Mesendoderm (in vitro differentiated cells): ENCODE results near the gene ACTG1.

Experiments used
- DNase-seq: peaks from one replicate; pipeline ENCODE4 v3.0.0; 2013
- H2AK5ac ChIP-seq: 2 replicates; pipeline ENCODE4 v1.6.1; 2013; ENCODE audit warnings: low read length, inconsistent platforms
- H2BK120ac ChIP-seq: 2 replicates; pipeline ENCODE4 v1.6.1; 2013; ENCODE audit warnings: low read depth, mild to moderate bottlenecking, low read length, moderate library complexity, mixed read lengths
- H2BK15ac ChIP-seq: replicated peaks from 2 replicates; pipeline ENCODE4 v1.6.1; 2013; ENCODE audit warnings: low read depth, mild to moderate bottlenecking, moderate library complexity
- H2BK5ac ChIP-seq: 2 replicates; pipeline ENCODE4 v1.6.1; 2013; ENCODE audit warnings: low read length, inconsistent platforms
- H3K18ac ChIP-seq: 2 replicates; pipeline ENCODE4 v1.6.1; 2013; ENCODE audit warnings: mild to moderate bottlenecking, low read length, mixed read lengths
- H3K23ac ChIP-seq: one replicate; pipeline ENCODE4 v1.6.1; 2013; ENCODE audit warnings: low read length
- H3K27ac ChIP-seq: 2 replicates; pipeline ENCODE4 v1.5.1; 2013; ENCODE audit warnings: low read depth, mild to moderate bottlenecking, inconsistent platforms, low read length, moderate library complexity
- H3K27me3 ChIP-seq: 2 replicates; pipeline ENCODE4 v1.6.1; 2013; ENCODE audit warnings: low read length, control low read depth, mild to moderate bottlenecking, inconsistent platforms; ENCODE audit not compliant: insufficient read depth, poor library complexity
- H3K36me3 ChIP-seq: 2 replicates; pipeline ENCODE4 v1.6.1; 2013; ENCODE audit warnings: low read length, inconsistent platforms; ENCODE audit not compliant: control insufficient read depth, insufficient read depth
- H3K4ac ChIP-seq: one replicate; pipeline ENCODE4 v1.6.1; 2013; ENCODE audit warnings: low read depth, mild to moderate bottlenecking, low read length, moderate library complexity
- H3K4me1 ChIP-seq: 2 replicates; pipeline ENCODE4 v1.6.1; 2013; ENCODE audit warnings: low read depth, low read length, inconsistent platforms; ENCODE audit not compliant: control insufficient read depth
- H3K4me2 ChIP-seq: 2 replicates; pipeline ENCODE4 v1.6.1; 2013; ENCODE audit warnings: low read length
- H3K4me3 ChIP-seq: 2 replicates; pipeline ENCODE4 v1.5.1; 2013; ENCODE audit warnings: mild to moderate bottlenecking, low read length
- H3K56ac ChIP-seq: one replicate; pipeline ENCODE4 v1.6.1; 2013; ENCODE audit warnings: low read length
- H3K79me1 ChIP-seq: 2 replicates; pipeline ENCODE4 v1.6.1; 2013; ENCODE audit warnings: low read length, inconsistent platforms
- H3K79me2 ChIP-seq: 2 replicates; pipeline ENCODE4 v1.6.1; 2013; ENCODE audit warnings: mild to moderate bottlenecking, low read length; ENCODE audit not compliant: control insufficient read depth, insufficient read depth
- H3K9ac ChIP-seq: 2 replicates; pipeline ENCODE4 v1.6.1; 2013; ENCODE audit warnings: low read length, inconsistent platforms
- H4K5ac ChIP-seq: one replicate; pipeline ENCODE4 v1.6.1; 2013; ENCODE audit warnings: low read length
- H4K8ac ChIP-seq: one replicate; pipeline ENCODE4 v1.6.1; 2013; ENCODE audit warnings: low read depth, mild to moderate bottlenecking, control low read depth, low read length, moderate library complexity
- WGBS: extraction: QIAGEN DNeasy Blood & Tissue Kit; methylation state at CpG from one replicate; pipeline ENCODE4 v1.1.7; 2013; ENCODE audit warnings: low lambda C conversion rate, missing lambda C conversion rate; ENCODE audit not compliant: insufficient coverage; ENCODE audit errors: extremely low coverage; 5-methylcytosine and 5-hydroxymethylcytosine counted together

The ACTG1 gene

DNA sequence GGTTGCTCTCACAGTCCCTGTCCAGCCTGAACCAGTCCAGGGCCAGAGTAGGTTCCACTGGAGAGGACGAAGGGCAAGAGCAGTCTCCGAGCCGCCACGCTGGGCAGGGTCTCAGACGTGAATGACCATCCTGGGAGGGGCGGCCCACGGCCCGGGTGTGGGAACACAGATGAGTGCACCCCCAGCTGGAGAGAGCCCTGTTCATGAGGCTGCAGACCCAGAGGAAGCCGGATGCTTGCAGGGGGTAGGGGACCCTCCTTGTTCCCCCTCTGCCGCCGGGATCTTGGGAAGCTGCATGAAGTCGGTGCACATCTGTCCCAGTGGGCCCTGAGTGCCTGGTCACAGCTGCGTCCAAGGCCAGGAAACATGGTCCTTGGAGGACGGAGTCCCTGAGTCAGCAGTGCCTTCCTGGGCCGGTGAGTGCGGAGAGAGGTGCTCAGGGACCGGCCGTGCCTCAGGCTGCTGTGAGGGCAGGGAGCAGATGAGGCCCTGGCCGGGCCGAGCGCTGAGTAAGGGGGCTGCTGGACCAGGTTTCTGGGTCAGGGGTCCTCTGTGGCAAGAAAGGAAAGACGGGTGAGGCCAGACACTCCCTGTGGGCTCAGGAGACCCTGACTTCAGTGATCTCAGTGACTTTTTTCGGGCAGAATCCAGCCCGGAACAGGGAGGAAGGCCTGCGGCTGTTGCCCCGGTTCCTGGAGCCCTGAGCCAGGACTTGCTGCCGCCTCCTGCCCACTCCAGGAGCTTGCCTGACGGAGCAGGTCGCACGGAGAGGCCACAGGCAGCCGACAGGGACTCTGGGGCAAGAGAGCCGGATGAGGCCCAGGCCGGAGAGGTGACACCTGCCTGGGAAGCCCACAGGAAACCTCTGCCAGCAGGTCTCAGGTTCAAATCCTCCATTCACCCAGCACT, 45.8 kb downstream of the ACTG1 start:
- WGBS: no CpG with 5 or more reads among the region's 33 CpGs
- H3K36me3 ChIP-seq: no peaks in the 10 kb centered on the region

DNA sequence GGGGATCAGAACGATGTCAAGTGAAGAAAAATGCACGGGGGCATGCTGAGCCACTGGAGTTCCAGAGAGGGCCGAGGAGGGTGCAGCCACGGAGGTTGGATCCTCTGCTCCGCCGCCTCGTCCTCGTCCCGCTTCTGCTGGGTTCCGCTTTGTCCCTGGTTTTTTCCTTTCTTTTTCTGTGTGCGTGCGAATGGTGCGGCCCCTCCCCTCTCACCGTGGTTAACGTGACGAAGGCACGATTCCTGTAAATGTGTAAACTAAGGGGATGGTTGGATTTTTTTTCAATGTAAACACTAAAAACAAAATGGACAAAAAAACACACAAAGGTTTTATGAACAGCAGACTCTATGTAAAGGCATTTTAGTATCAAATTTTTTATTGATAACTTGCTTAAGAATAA, 46.7 kb downstream of the ACTG1 start:
- H3K9ac ChIP-seq: no peak overlapping the region
- H3K27me3 ChIP-seq: no peaks in the 10 kb centered on the region
- H2BK120ac ChIP-seq: no peak overlapping the region
- H3K27ac ChIP-seq: no peak overlapping the region
- H3K4me1 ChIP-seq: no peaks in the 10 kb centered on the region
- no peak overlapping the region for H3K23ac ChIP-seq
- H3K36me3 ChIP-seq: no peaks in the 10 kb centered on the region
- no peak overlapping the region for H4K8ac ChIP-seq
- H3K4ac ChIP-seq: no peak overlapping the region
- no peaks in the 10 kb centered on the region for H3K79me2 ChIP-seq
- no peak overlapping the region for H3K4me2 ChIP-seq
- no peak overlapping the region for H4K5ac ChIP-seq
- no peak overlapping the region for H3K4me3 ChIP-seq
- no peak for DNase-seq
- no peak overlapping the region for H3K56ac ChIP-seq
- H3K18ac ChIP-seq: no peak overlapping the region
- no peak overlapping the region for H2BK15ac ChIP-seq
- H2AK5ac ChIP-seq: no peak overlapping the region
- no CpG with 5 or more reads among the region's 17 CpGs for WGBS
- H2BK5ac ChIP-seq: no peak overlapping the region
- H3K79me1 ChIP-seq: no peaks in the 10 kb centered on the region

More for the DNA sequence above, 45.8 kb downstream of the ACTG1 start:
- Histone ChIP-seq H3K4me2 (no peak overlapping the region), H3K23ac (no peak overlapping the region), H4K5ac (no peak overlapping the region), H3K9ac (no peak overlapping the region), H3K4ac (no peak overlapping the region), H3K27me3 (no peaks in the 10 kb centered on the region), H4K8ac (no peak overlapping the region), H3K27ac (no peak overlapping the region), H3K4me1 (no peaks in the 10 kb centered on the region), H3K79me1 (no peaks in the 10 kb centered on the region), H3K79me2 (no peaks in the 10 kb centered on the region), H3K56ac (no peak overlapping the region), H3K18ac (no peak overlapping the region), H3K4me3 (no peak overlapping the region), H2BK5ac (no peak overlapping the region), H2BK120ac (no peak overlapping the region), H2BK15ac (no peak overlapping the region), H2AK5ac (no peak overlapping the region)
- DNase-seq: no peak

DNA sequence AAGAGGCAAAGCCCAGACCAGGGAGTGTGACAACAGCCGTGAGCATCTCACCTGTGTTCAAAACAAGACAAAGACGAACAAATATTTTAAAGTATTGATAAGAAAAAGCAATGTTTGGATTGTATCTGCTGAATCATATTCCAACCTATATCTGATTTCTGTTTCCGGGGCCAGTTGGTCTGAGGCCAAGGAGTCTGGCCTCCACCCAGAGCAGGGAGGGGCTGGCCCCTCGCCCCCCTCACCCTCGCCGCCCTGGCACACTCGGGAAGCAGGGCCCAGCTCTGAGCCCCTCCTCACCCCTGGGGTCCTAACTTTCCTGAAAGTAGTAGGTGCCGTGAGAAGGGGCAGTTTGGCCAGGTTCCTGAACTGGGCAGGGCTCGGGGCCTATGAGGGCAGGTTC, 48.0 kb downstream of the ACTG1 start:
- no CpG with 5 or more reads among the region's 9 CpGs for WGBS

DNA sequence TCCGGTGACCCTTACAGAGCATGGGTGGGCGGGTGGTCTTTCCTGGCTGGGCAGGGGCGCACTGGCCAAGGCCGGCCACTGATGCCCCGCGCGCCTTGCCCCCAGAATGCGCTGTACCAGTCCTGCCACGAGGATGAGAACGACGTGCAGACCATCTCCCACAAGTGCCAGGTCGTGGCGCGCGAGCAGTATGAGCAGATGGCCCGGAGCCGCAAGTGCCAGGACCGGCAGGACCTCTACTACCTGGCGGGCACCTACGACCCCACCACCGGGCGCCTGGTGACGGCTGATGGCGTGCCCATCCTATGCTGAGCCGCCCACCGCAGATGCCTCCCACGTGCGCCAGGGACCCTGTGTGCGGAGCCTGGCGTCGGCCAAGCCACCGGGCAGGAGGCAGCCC, 49.1 kb downstream of the ACTG1 start:
- DNase-seq: no peak
- H4K5ac ChIP-seq: no peak overlapping the region
- H3K36me3 ChIP-seq: no peaks in the 10 kb centered on the region
- H3K79me1 ChIP-seq: no peaks in the 10 kb centered on the region
- H3K56ac ChIP-seq: no peak overlapping the region
- H3K27me3 ChIP-seq: no peaks in the 10 kb centered on the region
- H2BK120ac ChIP-seq: no peak overlapping the region
- no CpG with 5 or more reads among the region's 32 CpGs for WGBS
- no peaks in the 10 kb centered on the region for H3K79me2 ChIP-seq
- H3K4ac ChIP-seq: no peak overlapping the region
- no peak overlapping the region for H3K9ac ChIP-seq
- no peak overlapping the region for H3K18ac ChIP-seq
- H3K4me3 ChIP-seq: no peak overlapping the region
- no peak overlapping the region for H2BK15ac ChIP-seq
- no peak overlapping the region for H2AK5ac ChIP-seq
- H3K4me1 ChIP-seq: no peaks in the 10 kb centered on the region
- no peak overlapping the region for H2BK5ac ChIP-seq
- H4K8ac ChIP-seq: no peak overlapping the region
- H3K23ac ChIP-seq: no peak overlapping the region
- no peak overlapping the region for H3K27ac ChIP-seq
- no peak overlapping the region for H3K4me2 ChIP-seq

More for the DNA sequence above, 48.0 kb downstream of the ACTG1 start:
- H4K8ac ChIP-seq: no peak overlapping the region
- H3K79me1 ChIP-seq: no peaks in the 10 kb centered on the region
- H3K79me2 ChIP-seq: no peaks in the 10 kb centered on the region
- H3K4me3 ChIP-seq: no peak overlapping the region
- H2BK15ac ChIP-seq: no peak overlapping the region
- no peak overlapping the region for H3K4me2 ChIP-seq
- H3K27ac ChIP-seq: no peak overlapping the region
- no peaks in the 10 kb centered on the region for H3K36me3 ChIP-seq
- no peaks in the 10 kb centered on the region for H3K4me1 ChIP-seq
- no peak overlapping the region for H3K9ac ChIP-seq
- no peaks in the 10 kb centered on the region for H3K27me3 ChIP-seq
- DNase-seq: no peak
- no peak overlapping the region for H2BK120ac ChIP-seq
- H3K23ac ChIP-seq: no peak overlapping the region
- no peak overlapping the region for H3K4ac ChIP-seq
- no peak overlapping the region for H4K5ac ChIP-seq
- H3K56ac ChIP-seq: no peak overlapping the region
- H2AK5ac ChIP-seq: no peak overlapping the region
- no peak overlapping the region for H3K18ac ChIP-seq
- no peak overlapping the region for H2BK5ac ChIP-seq

DNA sequence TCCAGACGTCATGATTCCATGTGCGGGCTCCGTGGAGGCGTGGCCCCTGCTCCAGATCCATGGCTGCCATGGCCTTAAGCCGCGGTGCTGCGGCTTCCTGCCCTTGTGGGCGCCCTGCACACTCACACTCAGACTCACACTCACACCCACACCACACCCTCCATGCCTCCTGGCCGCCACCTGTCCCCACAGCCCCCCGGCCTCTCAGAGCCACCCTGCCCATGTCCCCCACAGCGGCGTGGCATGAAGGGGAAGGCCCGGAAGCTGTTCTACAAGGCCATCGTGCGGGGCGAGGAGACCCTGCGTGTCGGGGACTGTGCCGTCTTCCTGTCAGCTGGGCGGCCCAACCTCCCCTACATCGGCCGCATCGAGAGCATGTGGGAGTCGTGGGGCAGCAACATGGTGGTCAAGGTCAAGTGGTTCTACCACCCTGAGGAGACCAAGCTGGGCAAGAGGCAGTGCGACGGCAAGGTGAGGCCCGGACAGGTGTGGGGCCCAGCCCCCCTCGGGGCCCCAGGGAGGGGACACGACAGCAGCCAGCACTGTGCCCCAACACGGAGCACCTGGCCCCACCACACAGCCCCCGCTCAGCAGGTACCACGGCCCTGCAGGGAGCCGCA, 50.0 kb downstream of the ACTG1 start:
- no peak overlapping the region for H3K9ac ChIP-seq
- H3K79me2 ChIP-seq: no peaks in the 10 kb centered on the region
- no peak overlapping the region for H3K23ac ChIP-seq
- H3K79me1 ChIP-seq: no peaks in the 10 kb centered on the region
- H4K8ac ChIP-seq: no peak overlapping the region
- no peak overlapping the region for H2BK120ac ChIP-seq
- no peak overlapping the region for H3K4ac ChIP-seq
- H3K56ac ChIP-seq: no peak overlapping the region
- H3K4me1 ChIP-seq: no peaks in the 10 kb centered on the region
- H2BK15ac ChIP-seq: no peak overlapping the region
- no peak overlapping the region for H3K18ac ChIP-seq
- no peak overlapping the region for H4K5ac ChIP-seq
- H2BK5ac ChIP-seq: no peak overlapping the region
- H3K36me3 ChIP-seq: no peaks in the 10 kb centered on the region
- no CpG with 5 or more reads among the region's 33 CpGs for WGBS
- H3K27ac ChIP-seq: no peak overlapping the region
- H3K4me2 ChIP-seq: no peak overlapping the region
- no peak for DNase-seq
- H3K27me3 ChIP-seq: no peaks in the 10 kb centered on the region
- H3K4me3 ChIP-seq: no peak overlapping the region
- no peak overlapping the region for H2AK5ac ChIP-seq
